Smooth muscle cell (in vitro differentiated cells): ENCODE data around the gene C16orf87. TPM values are rescaled to one million over a fixed set of nuclear protein-coding genes. Genes with fewer than 3 reads are reported as not detected.
"Not testable (repeated sequence)": the region's sequence is repeated elsewhere in the genome, so short reads cannot be mapped to it uniquely, and the experiment has no call there.

ENCODE experiments used
- DNase-seq: peaks from one replicate; lab custom pipeline; 2025; ENCODE audit not compliant: unreplicated experiment; lab: John Stamatoyannopoulos, UW
- H2AFZ ChIP-seq: fragments of 200-600 bp; sonication (generic); 2 replicates; pipeline ENCODE4 v1.6.0; 2016; ENCODE audit warnings: antibody characterized with exemption, low read depth, mild to moderate bottlenecking
- H3F3A ChIP-seq: fragments of 200-600 bp; sonication (generic); 2 replicates; pipeline ENCODE4 v1.6.0; 2017; ENCODE audit warnings: antibody characterized with exemption, low read depth
- H3K27ac ChIP-seq: fragments of 200-600 bp; sonication (generic); 2 replicates; pipeline ENCODE4 v1.5.1; 2016; ENCODE audit warnings: low read depth, mild to moderate bottlenecking
- H3K27me3 ChIP-seq: fragments of 200-600 bp; sonication (generic); 2 replicates; pipeline ENCODE4 v1.6.1; 2016; ENCODE audit warnings: low read depth, mild to moderate bottlenecking
- H3K36me3 ChIP-seq: fragments of 200-600 bp; sonication (generic); 2 replicates; pipeline ENCODE4 v1.5.1; 2016; ENCODE audit warnings: low read depth
- H3K4me1 ChIP-seq: fragments of 200-600 bp; sonication (generic); 2 replicates; pipeline ENCODE4 v1.5.1; 2016; ENCODE audit warnings: low read depth
- H3K4me2 ChIP-seq: fragments of 200-600 bp; sonication (generic); 2 replicates; pipeline ENCODE4 v1.6.0; 2016; ENCODE audit warnings: mild to moderate bottlenecking
- H3K4me3 ChIP-seq: fragments of 200-600 bp; sonication (generic); 2 replicates; pipeline ENCODE4 v1.5.1; 2016; ENCODE audit warnings: mild to moderate bottlenecking
- H3K79me2 ChIP-seq: fragments of 200-600 bp; sonication (generic); 2 replicates; pipeline ENCODE4 v1.6.0; 2016; ENCODE audit warnings: low read depth, mild to moderate bottlenecking
- H3K9ac ChIP-seq: fragments of 200-600 bp; sonication (generic); 2 replicates; pipeline ENCODE4 v1.6.0; 2016; ENCODE audit warnings: low read depth
- H3K9me3 ChIP-seq: fragments of 200-600 bp; sonication (generic); replicated peaks from 2 replicates; pipeline ENCODE4 v1.5.1; 2016; ENCODE audit warnings: low read depth
- H4K20me1 ChIP-seq: fragments of 200-600 bp; sonication (generic); 2 replicates; pipeline ENCODE4 v1.6.0; 2016; ENCODE audit warnings: low read depth
- CTCF ChIP-seq: fragments of 200-600 bp; sonication (generic); IDR thresholded peaks from 2 replicates; pipeline ENCODE4 v1.5.1; 2017; ENCODE audit warnings: borderline replicate concordance, mild to moderate bottlenecking, antibody characterized with exemption; ENCODE audit not compliant: insufficient read depth, poor library complexity, severe bottlenecking
- WGBS: methylation state at CpG from one replicate; pipeline ENCODE4 v1.1.7; 2016; ENCODE audit warnings: low lambda C conversion rate; 5-methylcytosine and 5-hydroxymethylcytosine counted together
- polyA plus RNA-seq: library from polyadenylated mRNA; unstranded; fragments of >200 nt; fragmentation: Nextera tagmentation; extraction: Ambion mirVana; gene quantifications from 2 replicates; pipeline ENCODE4 v1.2.1, GENCODE V29; 2016
- total RNA-seq: library from RNA; depleted of rRNA; stranded (reverse); fragments of >200 nt; gene quantifications from 2 replicates; pipeline ENCODE4 v1.2.3, GENCODE V29; 2014

Gene C16orf87
- total and polyA plus RNA-seq, 2 experiments from 2014 or later = 19.6 to 21.5 TPM

DNA sequence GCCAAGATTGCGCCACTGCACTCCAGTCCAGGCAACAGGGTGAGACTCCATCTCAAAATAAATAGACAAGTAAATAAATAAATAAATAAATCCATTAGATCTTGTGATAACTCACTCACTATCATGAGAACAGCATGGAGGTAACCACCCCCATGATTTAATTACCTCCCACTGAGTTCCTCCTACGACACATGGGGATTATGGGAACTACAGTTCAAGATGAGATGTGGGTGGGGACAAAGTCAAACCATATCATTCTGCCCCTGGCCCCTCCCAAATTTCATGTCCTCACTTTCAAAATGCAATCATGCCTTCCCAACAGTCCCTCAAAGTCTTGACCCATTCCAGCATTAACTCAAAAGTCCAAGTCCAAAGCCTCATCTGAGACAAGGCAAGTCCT lies 36.5 kb upstream of the C16orf87 start:
- DNase-seq, H3K4me3 ChIP-seq: not testable (repeated sequence)

GRCh38 chr16:46866286-46866685 lies 35.3 kb upstream of the C16orf87 start:
- no peak overlapping the region for H3K27ac ChIP-seq
- H3K4me3 ChIP-seq = no peak overlapping the region
- no peak overlapping the region for H3K9ac ChIP-seq
- no peak overlapping the region for H3K4me2 ChIP-seq
- no peak overlapping the region for H2AFZ ChIP-seq
- no peaks in the 10 kb centered on the region for H4K20me1 ChIP-seq
- H3K27me3 ChIP-seq = no peaks in the 10 kb centered on the region
- no peaks in the 10 kb centered on the region for H3K36me3 ChIP-seq
- WGBS = 76% methylated on average over 1 of the region's 1 CpG
- H3K4me1 ChIP-seq = no peaks in the 10 kb centered on the region
- H3F3A ChIP-seq = no peaks in the 10 kb centered on the region
- no peaks in the 10 kb centered on the region for H3K79me2 ChIP-seq
- TF ChIP-seq CTCF = no peak
- DNase-seq = no peak
- H3K9me3 ChIP-seq = no peaks in the 10 kb centered on the region

More for the DNA sequence above, 36.5 kb upstream of the C16orf87 start:
- not testable (repeated sequence) for H3K4me2 ChIP-seq, H3K79me2 ChIP-seq, H3F3A ChIP-seq, H4K20me1 ChIP-seq, H3K9ac ChIP-seq, H2AFZ ChIP-seq, H3K27ac ChIP-seq, H3K9me3 ChIP-seq, H3K4me1 ChIP-seq, H3K36me3 ChIP-seq, H3K27me3 ChIP-seq
- 95% methylated on average over 2 of the region's 2 CpGs for WGBS

- Histone ChIP-seq H4K20me1 (no peaks in the 10 kb centered on the region), H3K36me3 (no peaks in the 10 kb centered on the region), H3K27ac (no peak overlapping the region), H3K27me3 (no peaks in the 10 kb centered on the region), H3K4me1 (no peaks in the 10 kb centered on the region), H3F3A (no peaks in the 10 kb centered on the region), H2AFZ (no peak overlapping the region), H3K9ac (no peak overlapping the region), H3K4me3 (no peak overlapping the region), H3K79me2 (no peaks in the 10 kb centered on the region), H3K4me2 (no peak overlapping the region), H3K9me3 (no peaks in the 10 kb centered on the region)
- 83% methylated on average over 16 of the region's 16 CpGs for WGBS
- no peak for DNase-seq
- TF ChIP-seq CTCF = no peak
Observed at GRCh38 chr16:46862555-46863447, 31.8 kb upstream of the C16orf87 start.

DNA sequence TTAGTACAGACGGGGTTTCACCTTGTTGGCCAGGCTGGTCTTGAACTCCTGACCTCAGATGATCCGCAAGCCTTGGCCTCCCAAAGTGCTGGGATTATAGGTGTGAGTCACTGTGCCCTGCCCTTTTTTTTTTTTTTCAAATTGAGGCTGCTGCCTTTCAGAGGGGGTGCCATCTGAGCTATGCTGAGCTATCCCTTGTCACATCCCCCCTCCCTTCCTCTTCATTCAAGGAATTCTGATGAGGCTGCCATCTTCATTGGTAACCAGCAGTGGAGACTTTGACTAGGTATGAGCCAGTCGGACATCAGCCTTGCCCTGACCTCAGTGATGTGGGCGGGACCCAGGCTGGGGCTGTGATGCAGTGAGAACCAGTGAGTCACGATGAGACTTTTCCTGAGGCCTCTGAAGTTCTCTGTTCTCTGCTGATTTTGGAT lies 28.8 kb upstream of the C16orf87 start:
- Histone ChIP-seq H3K4me3 (no peak overlapping the region), H3K79me2 (no peaks in the 10 kb centered on the region), H3K4me1 (no peaks in the 10 kb centered on the region), H3K27me3 (no peaks in the 10 kb centered on the region), H3F3A (no peaks in the 10 kb centered on the region), H3K27ac (peak overlapping the region; percentile 32), H2AFZ (no peak overlapping the region), H3K9me3 (no peaks in the 10 kb centered on the region), H3K36me3 (no peaks in the 10 kb centered on the region), H3K9ac (no peak overlapping the region), H4K20me1 (no peaks in the 10 kb centered on the region), H3K4me2 (no peak overlapping the region)
- 33% methylated on average over 5 of the region's 5 CpGs for WGBS
- DNase-seq = no peak
- TF ChIP-seq CTCF = no peak
